Esophagus squamous epithelium (tissue), 5 donors: ENCODE measurements around the gene GABRR1. TPM values are rescaled to one million over a fixed set of nuclear protein-coding genes. Genes with fewer than 3 reads are reported as not detected.

ENCODE experiments used
- DNase-seq: peaks from one replicate; lab custom pipeline; 2025; lab: John Stamatoyannopoulos, UW
- H3K27ac ChIP-seq, 4 donors: fragments of 200-600 bp; sonication (generic); one replicate each; pipeline ENCODE4 v1.5.1; 2016 to 2019; ENCODE audit warnings: mild to moderate bottlenecking in 1 of 4
- H3K27me3 ChIP-seq, 4 donors: fragments of 200-600 bp; sonication (generic); 1 replicate in 3 of 4; 2 replicates in 1 of 4; pipeline versions ENCODE4 v1.5.1 to v1.6.0; 2017 to 2021; ENCODE audit warnings: antibody characterized with exemption in 1 of 4
- H3K36me3 ChIP-seq, 3 donors: fragments of 200-600 bp; sonication (generic); one replicate each; pipeline ENCODE4 v1.5.1; 2016 to 2019
- H3K4me1 ChIP-seq, 3 donors: fragments of 200-600 bp; sonication (generic); one replicate each; pipeline ENCODE4 v1.5.1; 2017 to 2019
- H3K4me3 ChIP-seq, 4 donors: fragments of 200-600 bp; sonication (generic); 1 replicate in 3 of 4; 2 replicates in 1 of 4; pipeline ENCODE4 v1.5.1; 2016 to 2019; ENCODE audit warnings: mild to moderate bottlenecking in 2 of 4, moderate library complexity in 1 of 4
- H3K9me3 ChIP-seq, 3 donors: fragments of 200-600 bp; sonication (generic); one replicate each; pipeline ENCODE4 v1.5.1; 2016 to 2019
- POLR2A ChIP-seq, 4 donors: fragments of 450-650 bp; IDR thresholded peaks; one replicate each; pipeline ENCODE4 v1.6.1; 2017; ENCODE audit warnings: antibody characterized with exemption in 4 of 4, mild to moderate bottlenecking in 4 of 4, moderate library complexity in 3 of 4
- WGBS, 2 donors: methylation state at CpG; one replicate each; pipeline ENCODE4 v1.1.5; 2018; 5-methylcytosine and 5-hydroxymethylcytosine counted together
- intact Hi-C: fragments of 100-400 bp; cut with DNase I; formaldehyde crosslinking; loops from one replicate; pipeline ENCODE4 v1.15.0; 2022
- total RNA-seq, 4 donors: library from RNA; depleted of rRNA; stranded (reverse); fragments of >200 nt; gene quantifications; one replicate each; pipeline ENCODE4 v1.1.0, GENCODE V29; 2016
- TF ChIP-seq, protein P1 (sequence below), 6 experiments: fragments of 450-650 bp in 4 of 6; fragments of 200-600 bp in 2 of 6; sonication (generic) in 2 of 6; IDR thresholded peaks; one replicate each; pipeline ENCODE4 v1.5.1; 2016 to 2019; ENCODE audit warnings: antibody characterized with exemption in 6 of 6, mild to moderate bottlenecking in 4 of 6, moderate library complexity in 4 of 6
- donor health status: DM: yes; HTN: yes; CAD: no.

GABRR1 gene
- total RNA-seq, 4 donors from 2014 or later: 1.5 TPM; not detected in 3

DNA sequence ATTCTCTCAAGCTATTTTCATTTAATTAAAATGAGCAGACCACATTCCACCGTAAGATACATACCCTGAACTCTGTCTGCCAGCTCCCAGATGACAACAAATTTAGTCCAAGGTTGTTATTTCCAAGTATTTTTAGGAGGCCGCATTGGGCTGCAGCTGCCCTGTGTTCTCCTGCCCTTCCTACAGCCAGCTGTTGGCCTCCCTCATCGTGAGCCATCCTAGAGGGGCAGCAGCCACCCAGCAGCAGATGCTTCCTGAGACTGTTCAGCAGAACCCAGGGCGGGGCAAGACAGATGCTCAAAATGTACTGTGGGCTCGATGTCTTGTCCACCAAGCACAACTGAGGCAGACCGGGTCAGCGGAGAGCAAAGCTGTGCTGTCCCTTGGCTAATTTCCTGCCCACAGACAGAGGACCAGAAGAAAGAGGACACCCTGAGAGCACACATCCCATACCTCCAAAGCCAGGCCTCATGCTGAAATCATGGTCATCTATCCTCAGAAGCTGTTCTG lies 16.4 kb downstream of the GABRR1 start:
- Histone ChIP-seq H3K27me3 (no peaks in the 10 kb centered on the region), H3K27ac (no peak overlapping the region), H3K36me3 (no peaks in the 10 kb centered on the region), H3K4me3 (no peak overlapping the region), H3K9me3 (peaks cover 0 to 2% (median 1%) of the 10 kb centered on the region in 3 donors), H3K4me1 (no peaks in the 10 kb centered on the region)
- intact Hi-C loops: no loop called here
- no peak for DNase-seq
- 81 to 85% methylated on average over 2 to 7 of the region's 7 CpGs for WGBS, 2 donors
- TF ChIP-seq, protein P1, sequence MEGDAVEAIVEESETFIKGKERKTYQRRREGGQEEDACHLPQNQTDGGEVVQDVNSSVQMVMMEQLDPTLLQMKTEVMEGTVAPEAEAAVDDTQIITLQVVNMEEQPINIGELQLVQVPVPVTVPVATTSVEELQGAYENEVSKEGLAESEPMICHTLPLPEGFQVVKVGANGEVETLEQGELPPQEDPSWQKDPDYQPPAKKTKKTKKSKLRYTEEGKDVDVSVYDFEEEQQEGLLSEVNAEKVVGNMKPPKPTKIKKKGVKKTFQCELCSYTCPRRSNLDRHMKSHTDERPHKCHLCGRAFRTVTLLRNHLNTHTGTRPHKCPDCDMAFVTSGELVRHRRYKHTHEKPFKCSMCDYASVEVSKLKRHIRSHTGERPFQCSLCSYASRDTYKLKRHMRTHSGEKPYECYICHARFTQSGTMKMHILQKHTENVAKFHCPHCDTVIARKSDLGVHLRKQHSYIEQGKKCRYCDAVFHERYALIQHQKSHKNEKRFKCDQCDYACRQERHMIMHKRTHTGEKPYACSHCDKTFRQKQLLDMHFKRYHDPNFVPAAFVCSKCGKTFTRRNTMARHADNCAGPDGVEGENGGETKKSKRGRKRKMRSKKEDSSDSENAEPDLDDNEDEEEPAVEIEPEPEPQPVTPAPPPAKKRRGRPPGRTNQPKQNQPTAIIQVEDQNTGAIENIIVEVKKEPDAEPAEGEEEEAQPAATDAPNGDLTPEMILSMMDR (IDR thresholded peaks at IDR 0.05): no peak
- no peak for TF ChIP-seq POLR2A (IDR thresholded peaks at IDR 0.05)

DNA sequence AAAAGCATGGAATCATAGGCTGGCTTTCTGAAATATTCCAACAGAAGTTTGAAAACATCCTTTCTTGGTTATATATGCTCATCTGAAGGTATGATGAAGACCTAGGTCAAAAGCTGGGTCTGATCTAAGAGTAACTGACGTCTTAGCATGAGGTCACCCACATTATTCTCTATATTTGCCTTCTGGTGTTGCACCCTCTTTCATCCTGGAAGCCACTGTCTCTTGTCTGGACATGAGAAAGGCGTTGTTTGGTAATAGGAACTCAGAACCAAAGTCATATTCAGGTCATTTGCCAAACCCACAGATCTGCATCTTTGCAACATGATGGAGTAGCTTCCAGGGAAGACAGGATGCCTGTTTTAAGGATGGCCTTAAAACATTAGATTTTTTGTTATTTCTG lies 17.6 kb downstream of the GABRR1 start:
- H3K9me3 ChIP-seq: peaks cover 0 to 14% (median 13%) of the 10 kb centered on the region in 3 donors
- 23 to 33% methylated on average over 2 of the region's 2 CpGs for WGBS, 2 donors
- H3K4me3 ChIP-seq: no peak overlapping the region
- no peak for DNase-seq
- no peaks in the 10 kb centered on the region for H3K27me3 ChIP-seq
- no peak for TF ChIP-seq POLR2A (IDR thresholded peaks at IDR 0.05)
- TF ChIP-seq, protein P1 (IDR thresholded peaks at IDR 0.05): no peak
- H3K36me3 ChIP-seq: no peaks in the 10 kb centered on the region
- intact Hi-C loops: no loop called here
- H3K4me1 ChIP-seq: no peaks in the 10 kb centered on the region
- no peak overlapping the region for H3K27ac ChIP-seq

DNA sequence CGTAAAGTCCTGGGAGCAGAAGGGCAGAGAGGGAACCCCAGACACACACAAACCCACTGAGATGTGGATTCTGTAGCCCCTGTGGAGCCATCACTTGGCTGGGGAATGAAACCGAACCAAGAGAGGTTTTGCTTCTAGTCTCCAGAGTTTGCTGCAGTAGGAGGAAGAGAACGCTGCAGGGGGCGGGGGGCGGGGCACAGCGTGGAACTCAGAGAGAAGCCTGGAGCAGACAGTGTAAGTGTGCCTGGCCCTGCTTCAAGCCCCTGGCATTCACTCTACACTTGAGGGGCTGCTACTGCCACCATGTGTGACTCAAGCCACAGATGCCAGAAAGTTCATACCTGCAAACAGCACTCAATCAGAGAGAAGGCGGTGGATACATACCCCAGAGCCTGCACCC lies 18.9 kb downstream of the GABRR1 start:
- intact Hi-C loops: no loop called here
- 45 to 80% methylated on average over 4 to 7 of the region's 7 CpGs for WGBS, 2 donors

DNA sequence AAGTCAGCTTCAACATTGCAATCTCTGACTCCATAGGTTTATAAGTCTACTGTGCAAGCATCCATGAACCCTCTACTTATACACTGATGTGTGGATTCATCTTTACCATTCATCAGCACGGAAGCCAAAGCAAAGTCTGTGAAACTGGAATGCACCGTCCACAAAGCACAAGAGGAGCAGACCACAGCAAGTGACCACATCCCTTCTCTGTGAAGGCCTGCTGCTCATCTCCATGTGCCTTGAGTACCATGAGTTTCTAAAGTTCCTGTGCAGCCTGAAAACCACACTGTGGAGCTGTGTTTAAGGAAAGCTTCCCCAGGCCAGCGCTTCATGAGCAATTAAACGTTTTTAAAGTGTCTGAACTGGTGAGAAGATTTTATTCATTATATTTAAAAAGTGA lies 20.0 kb downstream of the GABRR1 start:
- Histone ChIP-seq H3K4me3 (no peak overlapping the region), H3K27me3 (no peaks in the 10 kb centered on the region), H3K9me3 (peaks cover 0 to 17% (median 14%) of the 10 kb centered on the region in 3 donors), H3K4me1 (no peaks in the 10 kb centered on the region), H3K36me3 (no peaks in the 10 kb centered on the region), H3K27ac (no peak overlapping the region)
- no peak for TF ChIP-seq POLR2A (IDR thresholded peaks at IDR 0.05)
- 57 to 59% methylated on average over 4 of the region's 4 CpGs for WGBS, 2 donors
- no peak for DNase-seq
- intact Hi-C loops: no loop called here

More for the DNA sequence above, 18.9 kb downstream of the GABRR1 start:
- Histone ChIP-seq H3K36me3 (no peaks in the 10 kb centered on the region), H3K27ac (no peak overlapping the region), H3K4me3 (no peak overlapping the region), H3K27me3 (no peaks in the 10 kb centered on the region), H3K4me1 (no peaks in the 10 kb centered on the region), H3K9me3 (peaks cover 0 to 17% (median 14%) of the 10 kb centered on the region in 3 donors)
- no peak for DNase-seq
- TF ChIP-seq, protein P1 (IDR thresholded peaks at IDR 0.05): no peak
- no peak for TF ChIP-seq POLR2A (IDR thresholded peaks at IDR 0.05)

DNA sequence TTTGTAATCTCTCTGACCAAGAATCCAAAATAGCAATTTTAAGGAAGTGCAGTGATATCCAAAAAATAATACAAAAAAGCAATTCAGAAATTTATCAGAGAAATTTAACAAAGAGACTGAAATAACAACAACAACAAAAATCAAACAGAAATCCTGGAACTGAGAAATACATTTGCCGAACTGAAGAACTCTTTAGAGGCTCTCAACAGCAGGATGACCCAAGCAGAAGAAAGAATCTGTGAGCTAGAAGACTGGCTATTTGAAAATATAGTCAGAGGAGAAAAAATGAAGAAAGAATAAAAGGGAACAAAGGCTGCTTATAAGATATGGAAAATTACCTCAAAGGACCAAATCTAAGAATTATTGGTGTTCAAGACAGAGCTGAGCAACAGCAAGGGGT lies 22.6 kb downstream of the GABRR1 start:
- WGBS, 2 donors: 79 to 82% methylated on average over 1 of the region's 1 CpG
- H3K4me3 ChIP-seq: no peak overlapping the region
- intact Hi-C loops: no loop called here
- H3K27me3 ChIP-seq: no peaks in the 10 kb centered on the region
- peaks cover 0 to 17% (median 14%) of the 10 kb centered on the region in 3 donors for H3K9me3 ChIP-seq
- H3K27ac ChIP-seq: no peak overlapping the region
- H3K36me3 ChIP-seq: no peaks in the 10 kb centered on the region
- H3K4me1 ChIP-seq: no peaks in the 10 kb centered on the region
- no peak for DNase-seq
- TF ChIP-seq, protein P1 (IDR thresholded peaks at IDR 0.05): no peak
- no peak for TF ChIP-seq POLR2A (IDR thresholded peaks at IDR 0.05)
